NOMO-1 treated with DMSO at 0.1 percent for 48 hours (cell line): ENCODE results near the gene ABCC12.
"Not testable (repeated sequence)": the region's sequence is repeated elsewhere in the genome, so short reads cannot be mapped to it uniquely, and the experiment has no call there.

Experiments used
- DNase-seq: peaks from one replicate; lab custom pipeline; 2025; ENCODE audit not compliant: unreplicated experiment; lab: John Stamatoyannopoulos, UW

The ABCC12 gene

GRCh38 chr16:48166617-48167016 is 10.8 kb upstream of the ABCC12 start:
- not testable (repeated sequence) for DNase-seq

- DNase-seq = no peak
Measured at GRCh38 chr16:48165961-48166578, 10.3 kb upstream of the ABCC12 start.

GRCh38 chr16:48164907-48165715 is 9.3 kb upstream of the ABCC12 start:
- peak; percentile 24 for DNase-seq

- no peak for DNase-seq
Measured at GRCh38 chr16:48162839-48163410, 7.1 kb upstream of the ABCC12 start.

GRCh38 chr16:48161906-48162305 is 6.1 kb upstream of the ABCC12 start:
- DNase-seq = no peak

GRCh38 chr16:48160575-48160974 is 4.8 kb upstream of the ABCC12 start:
- no peak for DNase-seq

- DNase-seq = peak; percentile 53
Measured at GRCh38 chr16:48158296-48158695, 2.5 kb upstream of the ABCC12 start.

- DNase-seq = no peak
Measured at GRCh38 chr16:48157794-48158193, 2.0 kb upstream of the ABCC12 start.

GRCh38 chr16:48157302-48157701 is 1.5 kb upstream of the ABCC12 start:
- DNase-seq = no peak

- DNase-seq = peak; percentile 85
Measured at GRCh38 chr16:48156790-48157209, 1.0 kb upstream of the ABCC12 start.

- no peak for DNase-seq
Measured at GRCh38 chr16:48153774-48154173, 2.0 kb downstream of the ABCC12 start.

- no peak for DNase-seq
Measured at GRCh38 chr16:48152226-48152625, 3.6 kb downstream of the ABCC12 start.

GRCh38 chr16:48150707-48151106 is 5.1 kb downstream of the ABCC12 start:
- DNase-seq = no peak

- no peak for DNase-seq
Measured at GRCh38 chr16:48146710-48147109, 9.1 kb downstream of the ABCC12 start.

- DNase-seq = no peak
Measured at GRCh38 chr16:48146131-48146530, 9.7 kb downstream of the ABCC12 start.

- no peak for DNase-seq
Measured at GRCh38 chr16:48143812-48144368, 11.9 kb downstream of the ABCC12 start.

GRCh38 chr16:48140821-48141220 is 15.0 kb downstream of the ABCC12 start:
- no peak for DNase-seq

- no peak for DNase-seq
Measured at GRCh38 chr16:48139517-48139916, 16.3 kb downstream of the ABCC12 start.

GRCh38 chr16:48138543-48138942 is 17.2 kb downstream of the ABCC12 start:
- no peak for DNase-seq

- no peak for DNase-seq
Measured at GRCh38 chr16:48137822-48138221, 18.0 kb downstream of the ABCC12 start.

- DNase-seq = no peak
Measured at GRCh38 chr16:48136547-48137360, 19.0 kb downstream of the ABCC12 start.
